ENCODE measurements around the gene CYB5R3.
"Not testable (repeated sequence)": the region's sequence is repeated elsewhere in the genome, so short reads cannot be mapped to it uniquely, and the experiment has no call there.

GRCh38 chr22:42666393-42666792 lies 17.2 kb upstream of the CYB5R3 start:
- TF ChIP-seq CTCF (conservative IDR thresholded peaks at IDR 0.05 in 1 of 2, IDR thresholded peaks at IDR 0.05 in 1 of 2; ENCODE audit: extremely low read depth in 1 of 2, insufficient read depth in 1 of 2, low read depth in 1 of 2, low read length in 2 of 2); EZH2 (IDR thresholded peaks at IDR 0.05; ENCODE audit: borderline replicate concordance, low read length): not testable (repeated sequence)
